Loucy (cell line): ENCODE data around the gene RRP7A.
"Not testable (repeated sequence)": the region's sequence is repeated elsewhere in the genome, so short reads cannot be mapped to it uniquely, and the experiment has no call there.

ENCODE experiments used
- H2AFZ ChIP-seq: fragments of 200-600 bp; sonication (generic); 2 replicates; pipeline ENCODE4 v1.6.0; 2016; ENCODE audit warnings: antibody characterized with exemption, mild to moderate bottlenecking, low read length, moderate library complexity
- H3F3A ChIP-seq: fragments of 200-600 bp; 2 replicates; pipeline ENCODE4 v1.6.0; 2016; ENCODE audit warnings: antibody characterized with exemption, low read depth, mild to moderate bottlenecking
- H3K27me3 ChIP-seq: fragments of 200-600 bp; sonication (generic); 2 replicates; pipeline ENCODE4 v1.6.1; 2014; ENCODE audit warnings: low read length, mild to moderate bottlenecking; ENCODE audit not compliant: insufficient read depth, poor library complexity, severe bottlenecking
- H3K36me3 ChIP-seq: fragments of 200-600 bp; sonication (generic); 2 replicates; pipeline ENCODE4 v1.6.1; 2016; ENCODE audit warnings: low read length; ENCODE audit not compliant: insufficient read depth
- H3K4me1 ChIP-seq: fragments of 200-600 bp; sonication (generic); 2 replicates; pipeline ENCODE4 v1.5.1; 2014; ENCODE audit warnings: low read length, mild to moderate bottlenecking; ENCODE audit not compliant: insufficient read depth, poor library complexity, severe bottlenecking
- H3K4me2 ChIP-seq: fragments of 200-600 bp; sonication (generic); 2 replicates; pipeline ENCODE4 v1.6.0; 2014; ENCODE audit warnings: antibody characterized with exemption, low read length, low read depth, mild to moderate bottlenecking; ENCODE audit not compliant: poor library complexity, severe bottlenecking
- H3K4me3 ChIP-seq: fragments of 200-600 bp; sonication (generic); 2 replicates; pipeline ENCODE4 v1.5.1; 2014; ENCODE audit warnings: low read length, mild to moderate bottlenecking, mixed read lengths; ENCODE audit not compliant: poor library complexity, severe bottlenecking
- H3K79me2 ChIP-seq: fragments of 200-600 bp; sonication (generic); 2 replicates; pipeline ENCODE4 v1.6.1; 2014; ENCODE audit warnings: low read length; ENCODE audit not compliant: insufficient read depth
- H3K9ac ChIP-seq: fragments of 200-600 bp; sonication (generic); 2 replicates; pipeline ENCODE4 v1.6.0; 2014; ENCODE audit warnings: mild to moderate bottlenecking, low read depth, low read length, moderate library complexity; ENCODE audit not compliant: poor library complexity, severe bottlenecking
- H3K9me2 ChIP-seq: fragments of 200-600 bp; sonication (generic); replicated peaks from 2 replicates; pipeline ENCODE4 v1.6.1; 2016; ENCODE audit warnings: low read depth, low read length, mixed read lengths
- H3K9me3 ChIP-seq: fragments of 200-600 bp; sonication (generic); 2 replicates; pipeline ENCODE4 v1.6.1; 2014; ENCODE audit warnings: mild to moderate bottlenecking, antibody characterized with exemption, low read length, low read depth; ENCODE audit not compliant: insufficient read depth
- H4K20me1 ChIP-seq: fragments of 200-600 bp; sonication (generic); 2 replicates; pipeline ENCODE4 v1.6.0; 2014; ENCODE audit warnings: antibody characterized with exemption, low read length, mild to moderate bottlenecking; ENCODE audit not compliant: insufficient read depth, poor library complexity, severe bottlenecking
- EZH2phosphoT487 ChIP-seq: fragments of 200-600 bp; IDR thresholded peaks from 2 replicates; pipeline ENCODE4 v1.6.1; 2018; ENCODE audit warnings: antibody characterized with exemption, mild to moderate bottlenecking, moderate library complexity, borderline replicate concordance
- TF ChIP-seq, protein P1 (sequence below): fragments of 200-600 bp; sonication (generic); conservative IDR thresholded peaks from 2 replicates; pipeline ENCODE4 v1.5.1; 2014; ENCODE audit warnings: mild to moderate bottlenecking, antibody characterized with exemption, low read length

The RRP7A gene

DNA sequence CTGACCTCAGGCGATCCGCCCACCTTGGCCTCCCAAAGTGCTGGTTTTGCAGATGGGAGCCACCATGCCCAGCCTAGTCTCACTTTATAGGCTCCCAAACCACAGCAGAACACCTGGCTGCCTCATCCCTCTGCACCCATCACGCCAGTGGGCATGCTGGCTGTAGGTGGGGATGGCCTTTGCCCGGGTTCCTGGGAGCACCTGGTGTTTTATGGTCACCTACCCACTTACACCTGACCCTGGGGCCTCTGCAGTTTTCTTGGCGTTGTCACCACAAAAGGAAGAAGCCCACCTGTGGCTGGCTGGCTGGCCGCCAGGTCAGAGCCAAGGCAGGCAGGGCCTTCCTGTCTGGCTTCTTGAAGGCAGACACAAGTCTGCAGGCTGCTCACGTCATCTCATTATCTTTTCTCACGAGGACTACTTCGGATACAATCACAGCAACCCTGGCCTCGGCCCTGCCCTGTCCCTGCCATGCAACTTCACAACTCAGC is 8.2 kb downstream of the RRP7A start:
- H3K27me3 ChIP-seq: no peaks in the 10 kb centered on the region
- peaks cover 11% of the 10 kb centered on the region; the same call in 1 of the 2 replicates for H3K79me2 ChIP-seq
- H3K4me3 ChIP-seq: no peak overlapping the region
- H3F3A ChIP-seq: no peaks in the 10 kb centered on the region
- H2AFZ ChIP-seq: no peak overlapping the region
- H3K4me1 ChIP-seq: no peaks in the 10 kb centered on the region
- peaks cover 3% of the 10 kb centered on the region for H4K20me1 ChIP-seq
- H3K36me3 ChIP-seq: peaks cover 5% of the 10 kb centered on the region; the same call in 1 of the 2 replicates
- no peaks in the 10 kb centered on the region for H3K9me3 ChIP-seq
- H3K9ac ChIP-seq: no peak overlapping the region
- no peak for TF ChIP-seq EZH2phosphoT487
- TF ChIP-seq, protein P1, sequence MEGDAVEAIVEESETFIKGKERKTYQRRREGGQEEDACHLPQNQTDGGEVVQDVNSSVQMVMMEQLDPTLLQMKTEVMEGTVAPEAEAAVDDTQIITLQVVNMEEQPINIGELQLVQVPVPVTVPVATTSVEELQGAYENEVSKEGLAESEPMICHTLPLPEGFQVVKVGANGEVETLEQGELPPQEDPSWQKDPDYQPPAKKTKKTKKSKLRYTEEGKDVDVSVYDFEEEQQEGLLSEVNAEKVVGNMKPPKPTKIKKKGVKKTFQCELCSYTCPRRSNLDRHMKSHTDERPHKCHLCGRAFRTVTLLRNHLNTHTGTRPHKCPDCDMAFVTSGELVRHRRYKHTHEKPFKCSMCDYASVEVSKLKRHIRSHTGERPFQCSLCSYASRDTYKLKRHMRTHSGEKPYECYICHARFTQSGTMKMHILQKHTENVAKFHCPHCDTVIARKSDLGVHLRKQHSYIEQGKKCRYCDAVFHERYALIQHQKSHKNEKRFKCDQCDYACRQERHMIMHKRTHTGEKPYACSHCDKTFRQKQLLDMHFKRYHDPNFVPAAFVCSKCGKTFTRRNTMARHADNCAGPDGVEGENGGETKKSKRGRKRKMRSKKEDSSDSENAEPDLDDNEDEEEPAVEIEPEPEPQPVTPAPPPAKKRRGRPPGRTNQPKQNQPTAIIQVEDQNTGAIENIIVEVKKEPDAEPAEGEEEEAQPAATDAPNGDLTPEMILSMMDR: no peak
- no peaks in the 10 kb centered on the region for H3K9me2 ChIP-seq
- no peak overlapping the region for H3K4me2 ChIP-seq

DNA sequence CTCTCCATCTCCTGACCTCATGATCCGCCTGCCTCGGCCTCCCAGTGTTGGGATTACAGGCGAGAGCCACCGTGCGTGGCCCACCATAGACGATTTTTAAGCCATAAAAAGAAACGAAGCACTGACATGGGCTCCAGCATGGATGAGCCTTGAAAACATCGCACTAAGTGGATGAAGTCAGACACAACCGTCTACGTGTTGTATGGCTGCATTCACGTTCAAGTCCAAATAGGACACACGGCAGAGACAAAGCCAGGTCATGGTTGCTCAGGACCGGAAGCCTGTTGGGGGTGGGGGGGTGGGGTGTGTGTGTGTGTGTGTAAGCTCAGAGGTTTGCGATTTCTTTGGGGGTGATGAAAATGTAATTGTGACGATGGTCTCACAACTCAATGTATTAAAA is 10.0 kb downstream of the RRP7A start:
- Histone ChIP-seq H3F3A (no peaks in the 10 kb centered on the region), H3K27me3 (no peaks in the 10 kb centered on the region), H3K36me3 (peaks cover 5% of the 10 kb centered on the region; the same call in 1 of the 2 replicates), H3K9me3 (no peaks in the 10 kb centered on the region), H3K79me2 (no peaks in the 10 kb centered on the region), H3K9me2 (no peaks in the 10 kb centered on the region), H3K4me1 (no peaks in the 10 kb centered on the region), H2AFZ (no peak overlapping the region), H3K9ac (no peak overlapping the region), H3K4me2 (no peak overlapping the region), H4K20me1 (no peaks in the 10 kb centered on the region), H3K4me3 (no peak overlapping the region)
- TF ChIP-seq, protein P1: no peak
- TF ChIP-seq EZH2phosphoT487: no peak

DNA sequence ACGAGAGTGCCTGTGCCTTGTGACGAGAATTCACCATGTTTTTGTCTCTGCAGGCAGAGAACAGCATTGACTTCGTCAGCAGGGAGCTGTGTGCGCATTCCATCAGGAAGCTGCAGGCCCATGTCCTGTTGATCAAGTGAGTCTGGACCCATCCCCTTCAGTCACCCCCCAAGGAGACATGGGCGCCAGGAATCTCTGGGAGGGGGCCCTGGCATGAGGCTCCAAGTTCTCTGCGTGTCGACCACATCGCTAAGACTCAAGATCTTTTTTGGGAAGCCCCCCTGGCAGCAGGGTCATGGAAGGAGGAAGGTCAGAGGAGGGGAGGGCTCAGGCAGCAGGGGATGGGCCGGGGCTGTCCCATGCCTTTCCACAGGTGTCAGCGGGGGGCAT is 10.6 kb downstream of the RRP7A start:
- H3K4me2 ChIP-seq, H3K36me3 ChIP-seq, H3K27me3 ChIP-seq, H3F3A ChIP-seq, H3K9me3 ChIP-seq, H3K9ac ChIP-seq, H3K4me3 ChIP-seq, H3K79me2 ChIP-seq, H2AFZ ChIP-seq, H3K9me2 ChIP-seq, H3K4me1 ChIP-seq, H4K20me1 ChIP-seq: not testable (repeated sequence)

DNA sequence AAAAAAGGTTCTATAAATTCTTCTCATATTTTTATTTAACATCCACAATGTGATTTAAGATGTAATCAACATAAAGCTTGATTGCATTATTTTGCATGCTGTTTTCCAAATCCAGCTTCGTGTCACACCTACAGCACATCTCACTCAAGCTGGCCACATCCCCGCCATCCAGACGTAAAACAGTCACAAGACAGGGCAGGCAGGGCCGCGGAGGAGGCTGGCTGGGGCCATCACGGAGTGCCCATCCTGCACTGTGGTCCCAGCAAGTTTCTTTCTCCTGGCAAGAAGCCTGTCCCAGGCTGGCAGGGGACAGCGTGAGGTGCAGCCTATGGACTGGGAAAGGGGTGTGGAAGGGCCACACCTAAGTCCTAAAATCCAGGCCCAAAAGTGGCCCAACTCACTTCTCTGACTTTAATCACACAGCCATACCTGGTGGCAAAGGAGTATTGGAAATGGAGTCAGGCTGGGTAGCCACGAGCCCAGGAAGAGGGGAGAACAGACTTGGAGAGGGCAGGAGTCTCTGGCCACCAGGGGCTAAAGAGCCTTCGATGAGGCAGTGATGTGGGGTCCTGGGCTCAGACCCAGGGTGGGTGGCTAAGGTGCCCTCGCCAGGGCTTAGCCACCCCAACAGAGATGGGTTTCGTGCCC is 11.1 kb downstream of the RRP7A start:
- H3K4me3 ChIP-seq, H3K4me2 ChIP-seq, H2AFZ ChIP-seq, H3K9ac ChIP-seq, H3K9me2 ChIP-seq, H4K20me1 ChIP-seq, H3K9me3 ChIP-seq, H3K36me3 ChIP-seq, H3K79me2 ChIP-seq, H3K27me3 ChIP-seq, H3F3A ChIP-seq, H3K4me1 ChIP-seq: not testable (repeated sequence)
